Renal cortex interstitium (tissue), 11 donors: ENCODE results near the gene KCNAB1. TPM values are rescaled to one million over a fixed set of nuclear protein-coding genes. Genes with fewer than 3 reads are reported as not detected.

Experiments
- DNase-seq, 11 donors: peaks; one replicate each; pipeline ENCODE4 v3.0.0-alpha.2; 2013; ENCODE audit warnings: low read depth in 9 of 11, low spot score in 4 of 11; ENCODE audit errors: extremely low read depth in 1 of 11
- polyA plus RNA-seq, 3 donors: library from polyadenylated mRNA; unstranded; fragments of 120-200 nt; gene quantifications; one replicate each; pipeline ENCODE4 v1.2.1, GENCODE V29; 2013; ENCODE audit not compliant: insufficient read length in 3 of 3

The KCNAB1 gene
- polyA plus RNA-seq, 3 donors, result 3.3 to 4.3 (median 3.5) TPM

- DNase-seq, result no peak
Measured at GRCh38 chr3:156409694-156410093, 289.3 kb downstream of the KCNAB1 start.

DNA sequence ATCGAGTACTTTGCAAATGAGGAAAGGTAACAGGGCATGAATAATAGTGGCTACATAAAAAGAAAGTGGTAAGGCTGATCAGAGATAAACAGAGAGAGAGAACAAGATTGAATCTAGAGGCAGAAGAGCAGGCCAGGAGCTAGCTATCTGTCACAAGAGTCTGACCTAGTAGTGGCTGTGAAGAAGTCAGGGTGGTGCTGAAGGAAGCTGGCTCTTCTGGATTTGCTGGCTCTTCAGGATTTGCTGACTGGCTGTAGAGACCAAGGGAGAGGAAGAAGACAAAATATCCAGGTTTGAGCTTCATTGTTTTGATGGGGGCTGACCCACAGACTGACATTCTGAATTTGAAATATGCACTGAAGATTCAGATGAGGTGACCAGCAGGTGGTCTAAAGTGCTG is 292.2 kb downstream of the KCNAB1 start:
- no peak for DNase-seq

- no peak for DNase-seq
Measured at GRCh38 chr3:156413293-156413892, 293.0 kb downstream of the KCNAB1 start.

- no peak for DNase-seq
Measured at GRCh38 chr3:156416846-156417558, 296.6 kb downstream of the KCNAB1 start.

GRCh38 chr3:156417559-156418132 is 297.3 kb downstream of the KCNAB1 start:
- DNase-seq, result no peak

- DNase-seq, result no peak
Measured at GRCh38 chr3:156418428-156418827, 298.1 kb downstream of the KCNAB1 start.

- DNase-seq, result no peak
Measured at GRCh38 chr3:156421534-156421933, 301.2 kb downstream of the KCNAB1 start.

DNA sequence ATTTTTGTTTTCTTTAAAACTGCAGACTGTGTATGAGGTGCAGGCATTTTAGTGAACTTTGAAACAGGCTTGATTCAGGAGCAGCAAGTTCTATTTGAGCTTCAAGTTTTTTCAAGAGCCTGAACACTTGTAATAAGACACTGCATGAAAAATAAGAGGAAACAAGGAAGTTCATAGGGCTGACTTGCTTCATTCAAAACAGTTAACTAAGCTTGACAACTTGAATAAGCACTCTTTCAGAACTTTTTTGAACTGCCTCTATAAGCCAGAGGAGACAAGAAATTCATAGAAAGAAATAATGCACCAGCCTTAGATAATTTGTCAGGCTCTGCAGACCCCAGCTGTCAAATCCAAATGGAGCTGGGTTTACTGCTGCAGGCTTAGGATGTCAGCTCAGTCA is 304.4 kb downstream of the KCNAB1 start:
- DNase-seq, result peak in 4 of 11 donors; percentile 3 to 35 (median 15)

DNA sequence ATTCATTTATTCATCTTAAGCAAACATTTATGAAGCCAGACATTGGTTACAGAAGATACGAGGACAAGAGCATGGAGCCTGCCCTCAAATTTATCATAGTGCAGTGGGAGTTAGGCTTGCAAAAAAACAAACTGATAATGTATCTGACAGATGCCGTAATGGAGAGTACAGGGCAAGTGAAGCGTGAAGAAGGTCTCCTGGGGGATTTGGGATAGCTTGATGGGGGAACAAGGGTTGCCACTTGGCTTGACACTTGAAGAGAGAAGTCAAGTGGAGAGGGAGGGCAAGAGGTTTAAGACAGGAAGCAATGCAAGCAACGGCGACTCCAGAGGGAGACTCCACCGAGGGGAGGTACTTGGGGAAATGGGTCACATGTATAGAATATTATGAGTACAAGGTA is 305.3 kb downstream of the KCNAB1 start:
- no peak for DNase-seq

DNA sequence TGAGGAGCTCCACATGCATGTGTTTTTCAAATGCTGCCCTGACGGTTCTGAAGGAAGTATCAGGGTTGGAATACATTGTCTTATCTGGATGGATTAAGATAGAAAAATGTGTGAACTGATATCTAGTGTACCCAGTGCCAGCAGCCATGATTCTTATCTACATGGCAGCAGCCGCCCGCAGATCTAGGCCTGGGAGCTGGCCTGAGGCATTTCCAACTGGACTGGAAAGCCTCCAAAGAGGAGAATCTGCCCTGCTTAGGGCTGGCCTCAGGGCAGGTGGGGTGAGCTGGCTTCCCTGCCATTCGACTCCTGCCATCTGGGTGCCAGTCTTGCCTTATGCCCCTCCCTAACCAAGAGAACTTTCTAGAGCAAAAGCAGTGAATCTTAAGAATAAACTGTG is 308.7 kb downstream of the KCNAB1 start:
- DNase-seq, result no peak

DNA sequence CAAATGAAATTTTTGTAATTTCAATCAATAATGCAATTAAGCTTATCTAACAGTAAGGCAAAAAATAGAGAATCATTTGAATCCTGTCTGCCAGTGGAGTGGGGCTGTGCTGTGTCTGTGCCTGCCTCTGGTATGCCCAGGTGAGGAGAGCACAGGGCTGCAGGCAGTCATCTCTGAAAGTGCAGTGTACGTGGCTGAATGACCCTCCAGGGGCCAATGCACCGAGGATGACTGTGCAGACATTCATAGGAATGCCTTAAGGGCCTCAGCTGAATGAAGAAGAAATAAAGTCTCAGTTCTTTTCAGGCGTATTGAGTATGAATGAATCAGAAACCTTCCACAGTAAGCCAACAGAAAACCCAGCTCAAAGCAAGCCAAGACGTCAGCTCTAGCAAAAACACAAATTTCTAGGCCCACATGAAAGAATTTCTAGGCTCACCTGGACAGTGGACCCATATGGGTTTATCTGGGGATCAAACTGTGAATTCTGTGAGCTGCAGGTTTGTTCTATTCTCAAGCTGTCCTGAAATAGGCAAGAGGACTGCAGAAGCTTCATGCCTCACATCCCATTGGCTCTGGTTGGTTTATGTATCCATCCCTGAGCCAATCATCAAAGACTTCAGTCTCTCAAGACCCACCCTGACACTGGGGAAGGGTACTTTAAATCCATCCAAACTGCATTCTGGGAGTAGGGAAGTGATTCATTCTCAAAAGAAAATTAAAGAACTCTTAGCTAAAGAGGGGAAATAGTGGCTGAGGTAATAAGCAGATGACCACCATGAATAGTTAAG is 311.2 kb downstream of the KCNAB1 start:
- DNase-seq, result no peak

- no peak for DNase-seq
Measured at GRCh38 chr3:156432563-156432962, 312.2 kb downstream of the KCNAB1 start.

DNA sequence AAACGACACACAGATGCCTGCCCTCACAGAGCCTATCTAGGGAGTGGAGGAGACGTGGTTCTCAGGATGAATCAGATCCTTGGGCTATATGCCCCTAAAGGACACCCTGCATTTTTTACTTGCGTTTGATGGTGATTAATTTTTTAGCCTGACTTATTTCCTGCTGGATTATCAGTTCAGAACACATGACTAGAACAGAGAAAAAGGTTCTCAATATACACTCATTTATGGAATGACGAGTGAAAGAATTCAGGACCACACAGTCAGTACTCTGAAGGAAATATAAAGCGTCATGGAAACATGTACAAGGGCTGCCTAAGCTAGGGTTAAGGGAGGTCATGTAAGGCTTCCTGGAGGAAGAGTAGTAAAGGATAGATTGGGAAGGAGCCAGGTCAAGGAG is 312.8 kb downstream of the KCNAB1 start:
- DNase-seq, result no peak

- DNase-seq, result no peak
Measured at GRCh38 chr3:156433910-156434309, 313.5 kb downstream of the KCNAB1 start.

DNA sequence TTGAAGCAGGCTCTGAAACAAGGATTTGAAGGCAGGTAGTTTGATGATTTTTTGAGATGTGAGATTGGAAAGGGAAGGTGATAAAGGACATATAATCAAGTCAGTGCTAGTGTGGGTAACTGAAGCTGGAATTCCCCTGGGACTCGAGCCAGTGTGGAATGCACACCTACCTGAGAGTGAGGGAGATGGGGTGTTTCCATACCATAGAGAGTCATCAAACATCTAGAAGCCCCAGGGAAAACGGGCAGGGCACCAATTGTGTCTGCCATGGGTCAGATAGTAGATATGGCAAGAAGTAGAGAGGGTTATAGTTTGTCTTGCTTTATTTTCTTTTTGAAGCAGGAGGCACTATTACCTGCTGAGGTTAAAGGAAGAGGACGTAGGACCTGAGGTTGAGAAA is 314.5 kb downstream of the KCNAB1 start:
- no peak for DNase-seq

DNA sequence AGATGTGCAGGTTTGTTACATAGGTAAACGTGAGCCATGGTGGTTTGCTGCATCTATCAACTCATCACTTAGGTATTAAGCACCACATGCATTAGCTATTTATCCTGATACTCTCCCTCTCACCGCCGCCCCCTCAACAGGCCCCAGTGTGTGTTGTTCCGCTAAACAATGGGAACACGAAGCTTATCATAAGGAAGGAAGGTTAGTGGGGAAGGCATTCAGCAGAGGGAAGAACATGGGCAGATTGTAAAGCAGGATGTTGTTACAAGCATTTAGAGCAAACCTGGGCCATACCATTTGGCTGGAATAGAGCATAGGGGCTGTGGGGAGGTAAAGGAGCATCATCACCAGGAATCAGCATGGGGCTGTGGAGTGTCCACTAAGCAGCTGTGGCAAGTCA is 322.7 kb downstream of the KCNAB1 start:
- no peak for DNase-seq

DNA sequence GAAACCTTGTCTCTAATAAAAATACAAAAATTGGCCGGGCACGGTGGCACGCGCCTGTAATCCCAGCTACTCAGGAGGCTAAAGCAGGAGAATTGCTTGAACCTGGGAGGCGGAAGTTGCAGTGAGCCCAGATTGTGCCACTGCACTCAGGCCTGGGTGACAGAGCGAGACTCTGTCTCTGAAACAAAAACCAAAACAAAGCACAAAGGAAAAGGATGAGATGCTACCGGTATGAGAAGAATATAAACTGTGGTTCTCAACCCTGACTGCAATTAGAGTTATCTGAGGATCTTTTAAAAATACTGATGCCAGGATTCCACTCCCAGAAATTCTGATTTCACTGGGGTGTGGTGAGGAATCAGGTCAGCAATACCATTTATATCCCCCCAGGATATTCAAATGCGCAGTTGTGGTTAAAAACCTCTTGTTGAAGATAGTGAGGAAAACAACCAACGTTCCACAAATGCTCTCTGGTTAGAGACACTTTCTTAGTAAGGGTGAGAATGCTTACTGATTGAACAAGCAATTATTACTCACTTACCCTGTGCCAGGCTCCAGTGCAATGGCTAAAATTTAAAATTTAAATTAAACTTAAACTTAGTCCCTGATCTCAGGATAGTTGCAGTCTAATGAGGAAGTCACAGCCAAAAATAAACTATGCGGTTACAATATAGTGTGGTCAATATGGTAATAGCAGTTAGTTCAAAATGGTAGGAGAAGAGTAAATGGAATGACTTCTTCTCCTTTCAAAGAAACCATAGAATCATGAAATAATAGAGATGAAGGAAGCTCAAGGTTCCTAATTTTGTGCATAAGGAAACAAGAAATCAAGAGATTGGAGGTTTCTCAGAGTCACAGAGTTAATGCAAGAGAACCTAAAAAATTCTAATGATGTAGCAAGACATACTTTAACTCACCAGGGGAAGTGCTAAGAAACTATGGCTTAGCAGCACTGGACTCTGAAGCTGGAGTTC is 325.0 kb downstream of the KCNAB1 start:
- no peak for DNase-seq

GRCh38 chr3:156448300-156448699 is 327.9 kb downstream of the KCNAB1 start:
- DNase-seq, result no peak
